Right renal pelvis (tissue), 4 donors: ENCODE data around the gene PER2. TPM values are rescaled to one million over a fixed set of nuclear protein-coding genes. Genes with fewer than 3 reads are reported as not detected.
A peak's percentile ranks its signal among the peaks of the same experiment; 100 is the strongest.
"Not testable (repeated sequence)": the region's sequence is repeated elsewhere in the genome, so short reads cannot be mapped to it uniquely, and the experiment has no call there.

ENCODE experiments used
- DNase-seq, 4 donors: peaks; one replicate each; pipeline ENCODE4 v3.0.0-alpha.2; 2013; ENCODE audit warnings: low read depth in 4 of 4, low spot score in 3 of 4, missing footprints in 1 of 4
- polyA plus RNA-seq, 4 donors: library from polyadenylated mRNA; unstranded; fragments of 120-200 nt; gene quantifications; one replicate each; pipeline ENCODE4 v1.2.1, GENCODE V29; 2013; ENCODE audit not compliant: insufficient read length in 4 of 4

Gene PER2
- polyA plus RNA-seq = 1 to 10 TPM; 5.0 to 6.1 (median 5.9) TPM

DNA sequence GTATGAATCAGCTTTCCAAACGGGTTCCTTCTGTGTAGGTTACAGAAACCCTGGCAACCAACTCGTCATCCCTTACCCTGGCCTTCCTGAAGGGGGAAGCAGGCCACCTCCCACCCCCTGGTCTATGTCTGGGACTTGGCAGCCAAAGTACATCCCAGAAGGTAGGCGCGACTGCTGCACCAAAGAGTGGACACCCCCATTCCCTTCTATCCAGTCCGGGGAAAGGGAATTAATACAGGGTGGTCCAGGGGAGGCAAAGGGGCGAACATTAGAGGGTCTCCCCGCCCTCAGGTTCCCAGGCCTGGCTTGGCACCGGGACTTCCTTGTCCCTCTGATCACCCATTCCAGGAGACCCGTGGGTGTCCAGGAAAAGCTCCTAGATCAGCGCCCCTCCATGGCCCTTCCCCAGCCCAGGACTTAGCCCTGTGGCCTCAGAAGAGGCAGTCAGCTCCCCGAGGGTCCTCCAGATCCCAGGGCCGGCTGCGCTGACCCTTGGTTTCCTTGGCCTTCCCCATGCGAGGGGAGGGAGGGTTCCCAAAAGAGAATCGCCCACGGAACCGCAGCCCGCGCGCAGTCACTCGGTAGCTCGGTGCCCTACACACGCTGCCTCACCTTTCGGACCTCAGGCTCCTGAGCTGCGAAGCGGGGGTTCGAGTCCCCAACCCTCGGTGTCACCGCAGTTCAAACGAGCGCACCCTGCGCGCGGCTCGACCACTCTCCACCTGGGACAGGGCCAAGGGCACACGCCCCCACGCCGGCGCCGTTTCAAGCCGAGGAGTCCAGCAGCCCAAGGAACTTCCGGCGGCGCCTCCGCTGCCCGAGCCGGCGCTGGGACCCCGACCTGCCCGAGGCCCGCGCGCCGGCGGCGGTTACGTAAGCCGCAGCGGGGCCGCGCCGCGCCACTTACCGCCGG, at the start of gene PER2:
Gene PER2, minus strand, starts transcription at position 874 of the 913 bp plus-strand sequence. CDS start 10,674 bp downstream, outside the sequence.
- peak in 1 of 4 donors; percentile 38 for DNase-seq

DNA sequence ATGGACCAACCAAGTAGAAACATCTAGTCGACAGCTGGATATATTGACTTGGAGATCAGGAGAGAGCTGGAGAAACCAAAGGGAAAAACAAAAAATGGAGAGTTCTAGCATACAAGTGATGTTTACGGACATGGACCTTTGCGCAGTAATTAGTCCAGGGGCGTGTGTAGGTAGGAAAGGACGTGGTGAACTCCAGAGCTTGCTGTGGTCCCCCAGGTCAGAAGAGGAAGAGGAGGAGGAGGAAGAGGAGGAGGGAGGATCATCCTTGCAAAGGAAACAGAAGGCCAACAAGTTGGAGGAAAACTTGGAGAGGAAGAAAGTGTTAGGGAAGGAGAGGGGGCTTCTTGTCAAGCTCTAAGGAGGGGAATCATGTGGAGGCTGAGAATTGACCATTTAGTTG, 49.4 kb upstream of the PER2 start:
- DNase-seq = no peak

- DNase-seq = no peak
Observed at GRCh38 chr2:238336793-238337444, 48.5 kb upstream of the PER2 start.

GRCh38 chr2:238336151-238336550, 47.7 kb upstream of the PER2 start:
- no peak for DNase-seq

DNA sequence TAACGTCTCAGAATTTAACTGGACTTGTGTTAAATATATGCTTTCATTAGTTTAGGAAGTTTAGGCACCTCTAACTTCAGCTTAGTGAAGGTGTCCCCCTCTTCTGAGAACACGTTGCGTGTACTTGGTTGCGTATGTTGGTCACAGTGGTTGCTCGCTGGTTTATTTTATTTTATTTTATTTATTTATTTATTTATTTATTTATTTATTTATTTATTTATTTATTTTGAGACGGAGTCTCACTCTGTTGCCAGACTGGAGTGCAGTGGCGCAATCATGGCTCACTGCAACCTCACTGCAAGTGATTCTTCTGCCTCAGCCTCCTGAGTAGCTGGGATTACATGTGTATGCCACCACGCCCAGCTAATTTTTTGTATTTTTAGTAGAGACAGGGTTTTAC, 47.2 kb upstream of the PER2 start:
- not testable (repeated sequence) for DNase-seq

DNA sequence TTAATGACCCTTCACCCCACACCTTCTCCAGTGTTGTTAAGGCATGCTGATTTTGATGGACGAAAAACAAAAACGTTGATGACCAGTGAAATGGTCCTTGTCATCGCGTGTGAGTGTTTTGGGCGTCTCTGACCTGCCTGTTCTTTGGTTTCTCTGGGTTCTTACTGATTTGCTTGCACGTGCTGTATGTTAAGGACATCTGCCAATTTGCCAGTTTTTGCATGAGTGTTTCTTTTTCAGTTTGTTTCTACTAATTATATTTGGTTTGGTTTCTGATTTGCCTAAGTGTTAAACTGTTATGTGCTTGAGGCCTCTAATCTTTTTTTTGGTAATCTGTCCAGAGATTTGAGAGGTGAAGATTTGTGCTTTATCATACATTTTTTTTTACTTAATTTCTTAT, 46.5 kb upstream of the PER2 start:
- DNase-seq = no peak

DNA sequence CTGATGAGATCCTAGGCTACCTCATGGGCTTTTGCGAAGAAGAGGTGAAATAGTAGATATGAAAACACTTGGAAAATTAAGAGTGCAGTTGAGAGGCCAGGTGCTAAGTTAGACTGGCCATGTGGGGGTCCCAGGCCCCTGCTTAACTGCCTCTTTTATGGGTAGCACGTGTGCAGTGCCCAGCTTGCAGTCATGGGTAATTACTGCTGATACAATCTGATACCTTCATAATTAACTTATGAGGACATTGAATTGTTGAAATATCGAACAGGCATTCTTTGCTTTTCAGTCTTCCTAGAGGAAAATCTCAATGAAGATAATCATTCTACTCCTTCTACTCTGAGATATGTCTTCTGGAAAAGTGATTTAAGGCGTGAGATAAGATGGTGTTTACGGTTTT, 43.5 kb upstream of the PER2 start:
- DNase-seq = no peak

DNA sequence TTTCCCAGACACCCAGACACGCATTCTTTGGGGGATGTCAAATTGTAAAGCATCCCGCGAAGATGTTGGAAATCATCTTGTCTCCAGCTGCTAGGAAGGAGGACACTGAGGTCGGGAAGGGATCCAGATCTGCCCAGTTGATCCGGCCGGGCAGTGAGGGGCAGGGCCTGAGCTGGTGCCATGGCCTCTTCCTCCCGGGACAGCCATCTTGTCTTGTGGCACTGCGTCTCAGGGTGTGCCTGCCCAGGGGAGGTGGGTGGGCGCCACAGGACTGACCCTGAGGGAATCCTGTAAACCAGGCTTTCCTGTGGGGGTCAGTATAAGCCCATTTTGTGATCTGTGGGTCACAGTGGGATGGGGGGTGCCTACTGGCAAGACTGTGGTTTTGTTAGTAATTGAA, 42.0 kb upstream of the PER2 start:
- no peak for DNase-seq

DNA sequence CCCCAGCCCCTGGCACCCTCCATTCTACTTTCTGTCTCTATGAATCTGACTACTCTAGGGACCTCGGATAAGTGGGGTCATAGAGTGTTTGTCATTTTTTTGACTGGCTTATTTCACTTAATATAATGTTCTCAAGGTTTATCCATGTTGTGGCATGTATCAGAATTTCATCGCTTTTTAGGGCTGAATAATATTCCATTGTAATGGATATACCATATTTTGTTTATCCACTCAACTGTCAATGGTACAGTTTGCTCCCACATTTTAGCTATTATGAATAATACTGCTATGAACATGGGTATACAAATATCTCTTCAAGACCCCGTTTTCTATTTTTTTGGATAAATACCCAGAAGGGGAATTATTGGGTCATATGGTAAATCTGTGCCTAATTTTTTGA, 39.3 kb upstream of the PER2 start:
- no peak for DNase-seq

GRCh38 chr2:238326801-238327365, 38.5 kb upstream of the PER2 start:
- DNase-seq = no peak

- DNase-seq = no peak
Observed at GRCh38 chr2:238325694-238326093, 37.3 kb upstream of the PER2 start.

DNA sequence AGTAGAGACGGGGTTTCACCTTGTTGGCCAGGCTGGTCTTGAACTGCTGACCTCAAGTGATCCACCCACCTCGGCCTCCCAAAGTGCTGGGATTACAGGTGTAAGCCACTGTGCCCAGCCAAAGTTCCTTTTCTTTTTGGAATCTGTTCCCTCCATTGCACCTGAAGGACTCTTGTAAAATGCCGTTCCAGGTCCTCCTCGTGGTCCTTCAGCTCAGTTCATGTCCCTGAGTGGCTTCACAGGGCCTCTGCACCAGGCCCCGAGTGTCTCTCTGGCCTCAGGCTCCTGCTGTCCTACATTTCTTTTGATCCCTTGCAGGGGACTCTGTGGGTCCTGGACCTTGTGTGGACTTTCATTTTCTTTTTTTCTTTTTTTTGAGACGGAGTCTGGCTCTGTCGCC, 35.8 kb upstream of the PER2 start:
- not testable (repeated sequence) for DNase-seq

DNA sequence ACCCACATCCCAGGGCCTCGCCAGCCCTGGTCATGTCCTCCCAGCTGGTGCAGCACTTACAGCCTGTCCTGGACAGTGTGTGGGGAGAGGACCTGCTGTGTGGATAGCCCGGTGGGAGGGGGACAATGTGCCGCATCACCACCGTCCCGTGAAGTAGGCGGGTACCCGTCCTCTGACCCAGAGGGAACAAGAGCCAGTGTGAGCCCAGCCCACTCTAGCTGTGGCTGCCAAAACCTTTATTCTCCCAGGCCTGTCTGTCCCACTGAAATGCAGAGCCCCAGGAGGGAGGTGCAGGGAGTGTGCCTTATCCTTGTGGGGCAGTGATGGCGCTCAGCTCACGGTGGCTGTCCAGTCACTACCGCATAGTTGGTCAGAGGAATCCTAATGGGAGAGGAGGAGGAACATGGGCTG, 33.6 kb upstream of the PER2 start:
- no peak for DNase-seq

DNA sequence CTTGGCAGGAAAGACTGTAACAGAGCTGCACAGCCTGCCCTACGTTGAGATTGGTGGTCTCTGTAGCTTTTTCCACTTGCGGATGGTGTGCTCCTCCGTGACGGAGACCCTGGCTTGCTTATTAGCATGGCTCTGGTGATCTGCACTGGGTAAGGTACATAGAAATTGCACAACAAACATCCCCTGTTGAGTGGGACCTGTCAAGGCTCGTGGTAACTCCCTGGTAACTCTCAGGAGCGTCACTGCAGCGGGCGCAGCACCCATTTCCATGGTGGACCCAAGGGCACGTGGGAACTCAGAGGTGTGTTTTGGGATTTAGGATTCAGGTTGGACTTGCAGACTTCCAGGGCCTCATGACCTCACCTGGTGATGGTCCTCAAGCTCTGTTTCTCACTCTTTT, 33.1 kb upstream of the PER2 start:
- no peak for DNase-seq

DNA sequence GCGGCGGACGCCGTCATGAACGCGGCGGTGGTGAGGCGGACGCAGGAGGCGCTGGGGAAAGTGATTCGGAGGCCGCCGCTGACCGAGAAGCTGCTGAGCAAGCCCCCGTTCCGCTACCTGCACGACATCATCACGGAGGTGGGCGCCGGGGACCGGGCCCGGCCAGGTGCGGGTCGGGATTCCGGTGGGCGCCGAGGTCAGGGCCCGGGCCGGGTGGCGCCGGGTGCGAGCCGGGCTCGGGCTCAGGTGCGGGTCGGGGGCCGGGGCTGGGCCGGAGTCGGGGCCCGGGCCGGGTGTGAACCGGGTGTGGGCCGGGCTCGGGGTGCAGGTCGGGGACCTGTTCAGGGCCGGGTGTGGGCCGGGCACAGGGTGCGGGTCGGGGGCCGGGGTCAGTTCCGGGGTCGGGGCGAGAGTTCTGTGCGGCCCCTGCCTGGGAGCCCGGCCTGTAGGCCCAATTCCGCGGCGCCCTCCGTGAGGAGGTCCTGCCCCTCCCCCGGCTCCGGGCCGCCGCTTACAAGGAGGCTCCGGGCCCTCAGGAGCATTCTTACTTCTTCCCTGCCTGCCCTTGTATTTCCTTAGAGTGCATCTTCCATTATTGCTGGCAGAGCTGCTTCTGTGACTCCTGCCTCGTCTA, 32.4 kb upstream of the PER2 start:
- DNase-seq = no peak

GRCh38 chr2:238320246-238320647, 31.8 kb upstream of the PER2 start, which contains the start of gene TRAF3IP1:
TRAF3IP1 (plus strand) TSS chr2:238320518; CDS start chr2:238320663, 145 bp downstream.
- DNase-seq = peak; percentile 84 to 89 (median 84)

DNA sequence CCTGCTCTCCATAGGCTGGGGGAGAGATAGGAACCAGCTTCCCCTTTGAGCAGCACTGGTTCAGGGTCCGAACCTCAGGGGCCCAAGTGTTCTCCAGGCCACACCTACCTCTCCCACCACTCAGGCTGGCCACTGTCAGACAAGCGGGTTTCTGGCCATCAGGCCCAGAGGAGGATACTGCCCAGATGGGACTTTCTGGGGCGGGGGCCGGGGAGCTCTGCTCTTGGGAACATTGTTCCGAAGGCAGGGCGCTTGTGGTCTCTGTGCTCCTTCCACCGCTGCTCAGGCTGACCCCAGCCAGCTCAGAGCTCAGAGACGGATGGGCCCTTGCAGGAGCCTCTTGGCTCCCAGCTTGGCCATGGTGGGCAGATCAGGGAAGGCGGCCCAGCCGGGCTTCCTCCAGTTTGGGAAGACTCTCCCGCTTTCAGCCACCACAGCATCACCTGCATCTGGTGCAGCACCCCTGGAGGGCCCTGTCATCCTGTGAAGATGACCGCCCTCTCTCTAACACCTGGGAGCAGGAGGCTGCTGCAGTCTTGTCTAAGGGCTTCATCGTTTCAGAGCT, 26.7 kb upstream of the PER2 start:
- no peak for DNase-seq

DNA sequence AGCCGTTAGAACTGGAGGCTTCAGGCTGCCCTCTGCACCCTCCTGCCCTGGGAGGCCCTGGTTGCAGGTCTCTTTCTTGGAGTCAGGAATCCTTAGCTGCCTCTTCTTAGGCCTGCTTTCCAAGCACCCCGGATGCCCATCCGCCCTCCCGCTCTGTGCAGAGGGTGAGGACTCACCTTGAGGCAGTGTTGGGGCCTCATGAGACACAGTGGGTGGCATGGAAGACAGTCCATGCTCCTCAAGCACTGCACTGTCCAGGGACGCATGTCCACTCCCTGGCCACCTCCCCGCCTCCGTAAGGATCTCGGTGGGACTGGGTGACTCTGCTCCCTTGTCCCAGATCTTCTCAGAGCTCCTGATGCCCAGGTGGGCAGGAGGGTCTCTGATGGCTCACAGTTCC, 26.2 kb upstream of the PER2 start:
- no peak for DNase-seq

- DNase-seq = no peak
Observed at GRCh38 chr2:238313991-238314350, 25.6 kb upstream of the PER2 start.

GRCh38 chr2:238313289-238313990, 25.0 kb upstream of the PER2 start:
- DNase-seq = no peak
